Measurements from ENCODE around the gene APRT.
A peak's percentile ranks its signal among the peaks of the same experiment; 100 is the strongest.

APRT gene

DNA sequence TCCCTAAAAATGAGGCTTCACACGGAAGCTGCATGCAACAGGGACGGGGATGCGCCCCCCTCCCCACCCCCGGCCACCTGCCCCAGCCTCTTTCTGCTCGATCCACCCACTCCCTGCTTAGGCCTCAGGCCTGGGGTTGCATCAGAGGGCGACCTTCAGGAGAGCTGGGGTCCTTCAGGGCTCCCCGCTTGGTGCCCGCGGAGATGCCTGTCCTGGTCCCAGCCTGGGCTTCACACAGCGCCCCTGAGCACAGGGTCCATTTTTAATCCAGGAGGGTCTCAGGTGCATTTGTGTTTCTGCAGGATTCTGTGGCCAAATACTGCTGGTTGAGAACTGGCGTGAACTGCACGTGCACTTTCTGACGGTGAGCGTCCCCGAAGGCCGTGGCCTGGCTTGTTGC is 7.4 kb upstream of the APRT start:
- CTCF ChIA-PET = interaction anchor here (1.0 to 3.0 kb wide), 4 partner anchors 10 to 348 kb away, joined by 3 to 16 read pairs (median 4); partner anchors contain the start of genes GALNS and TRAPPC2L

DNA sequence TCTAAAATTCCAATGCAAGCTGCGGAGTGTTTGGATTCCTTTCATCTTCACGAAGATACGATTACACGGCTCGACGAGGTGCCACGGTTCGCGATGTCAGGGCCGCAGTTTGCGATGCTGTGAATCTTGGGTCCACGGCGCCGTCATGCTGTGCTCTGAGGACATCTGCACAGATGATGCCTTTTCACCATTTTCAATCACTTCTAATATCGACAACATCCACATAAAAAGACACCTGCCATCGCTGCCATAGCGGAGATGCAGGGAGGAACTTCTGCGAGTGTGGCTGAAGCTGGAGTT is 6.8 kb upstream of the APRT start:
- TF ChIP-seq, protein P1, sequence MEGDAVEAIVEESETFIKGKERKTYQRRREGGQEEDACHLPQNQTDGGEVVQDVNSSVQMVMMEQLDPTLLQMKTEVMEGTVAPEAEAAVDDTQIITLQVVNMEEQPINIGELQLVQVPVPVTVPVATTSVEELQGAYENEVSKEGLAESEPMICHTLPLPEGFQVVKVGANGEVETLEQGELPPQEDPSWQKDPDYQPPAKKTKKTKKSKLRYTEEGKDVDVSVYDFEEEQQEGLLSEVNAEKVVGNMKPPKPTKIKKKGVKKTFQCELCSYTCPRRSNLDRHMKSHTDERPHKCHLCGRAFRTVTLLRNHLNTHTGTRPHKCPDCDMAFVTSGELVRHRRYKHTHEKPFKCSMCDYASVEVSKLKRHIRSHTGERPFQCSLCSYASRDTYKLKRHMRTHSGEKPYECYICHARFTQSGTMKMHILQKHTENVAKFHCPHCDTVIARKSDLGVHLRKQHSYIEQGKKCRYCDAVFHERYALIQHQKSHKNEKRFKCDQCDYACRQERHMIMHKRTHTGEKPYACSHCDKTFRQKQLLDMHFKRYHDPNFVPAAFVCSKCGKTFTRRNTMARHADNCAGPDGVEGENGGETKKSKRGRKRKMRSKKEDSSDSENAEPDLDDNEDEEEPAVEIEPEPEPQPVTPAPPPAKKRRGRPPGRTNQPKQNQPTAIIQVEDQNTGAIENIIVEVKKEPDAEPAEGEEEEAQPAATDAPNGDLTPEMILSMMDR (IDR thresholded peaks at IDR 0.05; ENCODE audit: control extremely low read depth, extremely low read depth, low read depth, missing control alignments) = no peak
- POLR2A ChIA-PET = no interaction called here
- DNase-seq (ENCODE audit: extremely low spot score) = no peak
- CTCF ChIA-PET = interaction anchor here (0.7 to 3.0 kb wide), 3 partner anchors 13 to 349 kb away, joined by 3 to 16 read pairs (median 3); no protein-coding TSS in a partner anchor

More for the DNA sequence above, 7.4 kb upstream of the APRT start:
- TF ChIP-seq, protein P1 (IDR thresholded peaks at IDR 0.05; ENCODE audit: control extremely low read depth, extremely low read depth, low read depth, missing control alignments) = no peak
- no peak for DNase-seq (ENCODE audit: extremely low spot score)
- POLR2A ChIA-PET = no interaction called here

DNA sequence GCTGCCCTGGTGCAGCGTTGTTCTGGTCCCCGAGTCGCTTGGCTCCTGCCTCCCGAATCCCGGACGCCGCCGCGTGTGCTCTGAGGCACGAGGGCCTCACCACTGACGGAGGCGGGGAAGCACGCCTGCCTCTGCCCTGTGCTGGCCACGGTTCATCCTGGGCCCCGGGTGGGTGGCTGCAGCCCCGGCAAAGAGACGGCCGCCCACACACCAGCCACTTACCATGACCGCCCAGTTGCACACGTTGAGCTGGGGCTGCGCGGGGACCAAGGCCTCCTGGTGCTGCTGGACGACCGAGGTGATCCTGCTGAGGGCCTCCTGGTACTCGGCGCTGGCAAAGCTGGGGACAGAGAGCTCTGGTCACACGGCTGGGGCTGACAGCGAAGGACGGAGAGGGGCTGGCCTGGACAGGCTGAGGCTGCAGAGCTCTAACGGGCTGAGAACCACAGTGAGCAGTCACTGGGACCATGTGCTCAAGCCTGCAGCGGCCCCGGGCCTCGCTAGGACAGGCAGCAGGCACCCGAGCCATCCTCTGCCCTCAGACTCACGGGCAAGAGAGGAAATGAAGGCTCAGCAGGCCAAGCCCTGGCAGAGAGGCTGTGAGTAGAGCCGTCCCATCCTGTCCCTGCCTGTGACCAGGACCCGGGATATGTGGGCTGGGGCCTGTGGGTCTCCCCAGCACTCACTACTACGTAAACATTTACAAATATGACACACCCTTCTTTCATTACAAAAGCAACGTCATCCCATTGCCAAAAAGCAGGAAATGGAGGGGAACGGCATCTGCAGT is 6.3 kb upstream of the APRT start:
- TF ChIP-seq, protein P1 (IDR thresholded peaks at IDR 0.05; ENCODE audit: control extremely low read depth, extremely low read depth, low read depth, missing control alignments) = no peak
- no peak for DNase-seq (ENCODE audit: extremely low spot score)
- ChIA-PET POLR2A (no interaction called here), CTCF (interaction anchor here (0.7 to 3.0 kb wide), 9 partner anchors 12 to 398 kb away, joined by 3 to 16 read pairs (median 3); no protein-coding TSS in a partner anchor)

DNA sequence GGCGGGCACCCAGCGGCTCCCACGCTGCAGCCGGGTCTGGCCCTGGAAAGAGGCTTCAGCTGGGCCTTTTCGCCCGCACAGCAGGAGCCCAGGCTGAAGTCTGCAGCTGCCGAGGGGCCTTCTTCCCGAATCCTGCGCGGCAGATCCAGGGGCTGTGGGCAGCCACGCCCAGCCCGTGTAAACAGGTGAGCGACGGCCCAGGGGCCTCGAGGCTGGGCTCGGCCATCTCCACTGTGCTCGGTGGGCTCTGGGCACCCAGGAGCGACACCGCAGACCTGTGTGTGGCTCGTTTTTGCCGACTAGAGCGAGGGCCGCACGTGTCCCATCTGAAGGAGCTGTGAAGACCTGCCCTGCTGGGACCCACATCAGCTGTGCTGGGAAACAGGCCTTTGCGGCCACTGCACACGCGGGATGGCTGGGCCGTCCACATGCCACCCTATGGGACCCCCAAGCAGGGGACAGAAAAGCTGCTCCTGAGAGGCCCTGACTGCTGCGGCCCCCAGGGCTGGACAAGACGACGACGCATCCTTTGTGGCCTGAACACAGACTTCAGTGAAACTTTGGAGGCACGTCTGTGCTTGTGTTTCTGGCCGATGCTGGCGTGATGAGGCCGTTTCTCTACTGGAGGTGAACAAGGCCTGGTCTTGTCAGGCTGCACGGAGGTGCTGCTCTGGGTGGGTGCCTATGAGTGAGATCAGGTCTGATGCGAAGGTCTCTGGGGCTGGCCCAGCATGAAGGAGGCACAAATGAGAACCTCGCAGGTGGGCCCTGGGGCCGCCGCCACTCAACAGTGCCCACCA is 5.2 kb upstream of the APRT start:
- no peak for DNase-seq (ENCODE audit: extremely low spot score)
- CTCF ChIA-PET = interaction anchor here (0.8 to 3.0 kb wide), 8 partner anchors 12 to 399 kb away, joined by 3 to 16 read pairs (median 3); no protein-coding TSS in a partner anchor
- TF ChIP-seq, protein P1 (IDR thresholded peaks at IDR 0.05; ENCODE audit: control extremely low read depth, extremely low read depth, low read depth, missing control alignments) = no peak
- POLR2A ChIA-PET = no interaction called here

DNA sequence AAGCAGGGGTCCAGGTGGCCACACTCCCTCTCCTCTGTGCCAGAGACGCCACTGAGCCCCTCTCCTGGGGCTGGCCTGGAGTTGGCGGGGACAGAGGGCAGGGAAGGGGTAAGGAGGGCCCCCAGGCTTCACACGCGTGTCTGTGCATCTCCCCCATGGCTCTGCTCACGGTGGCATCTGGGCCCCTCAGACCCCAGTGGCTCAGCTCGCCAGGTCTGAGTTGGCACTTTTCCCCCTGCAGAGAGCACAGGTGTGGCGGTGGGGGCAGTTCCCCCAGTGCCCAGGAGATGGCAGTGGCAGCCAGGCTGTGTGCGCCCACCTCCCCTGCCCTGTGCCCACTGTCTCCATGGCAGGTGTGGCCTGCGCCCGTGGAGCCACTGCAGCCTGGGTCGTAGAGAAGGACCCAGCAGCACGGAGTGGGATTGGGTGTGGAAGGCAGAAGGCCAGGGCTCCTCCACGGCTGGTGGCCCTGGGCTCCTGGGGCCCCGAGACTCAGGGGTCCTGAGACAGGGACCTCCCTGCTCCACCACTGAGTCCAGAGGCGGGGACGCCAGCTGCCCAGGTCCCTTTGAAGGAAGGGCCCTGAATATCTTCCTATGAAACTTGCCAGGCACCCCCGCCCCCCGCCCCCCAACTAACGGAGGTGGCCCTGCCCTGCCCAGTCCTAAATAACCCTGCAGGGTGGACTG is 4.3 kb upstream of the APRT start:
- ChIA-PET CTCF (interaction anchor here (0.9 to 6.7 kb wide), 8 partner anchors 11 to 397 kb away, joined by 3 to 37 read pairs (median 4); partner anchors contain the start of genes GALNS and TRAPPC2L), POLR2A (no interaction called here)
- TF ChIP-seq, protein P1 (IDR thresholded peaks at IDR 0.05; ENCODE audit: control extremely low read depth, extremely low read depth, low read depth, missing control alignments) = peak; percentile 81
- peak; percentile 64 for DNase-seq (ENCODE audit: extremely low spot score)

DNA sequence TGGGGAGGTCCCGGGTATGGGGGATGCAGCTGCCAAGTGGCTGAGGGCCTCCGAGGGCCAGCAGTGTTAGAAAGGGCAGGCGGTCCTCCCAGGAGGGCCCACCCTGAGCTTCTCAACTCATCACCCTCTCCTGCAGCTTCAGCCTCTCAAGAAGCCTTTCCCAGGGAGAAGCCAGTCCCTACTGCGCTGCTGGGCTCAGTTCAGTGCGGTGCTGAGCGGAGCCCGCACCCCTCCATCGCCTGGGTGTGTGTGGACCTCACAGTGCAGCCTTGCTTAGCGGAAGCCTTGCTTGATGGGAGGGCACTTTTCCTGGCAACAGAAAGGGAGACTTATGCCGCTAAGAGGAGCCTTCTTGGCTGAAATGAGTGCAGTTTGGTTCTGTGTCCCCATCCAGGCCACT is 3.5 kb upstream of the APRT start:
- POLR2A ChIA-PET = no interaction called here
- CTCF ChIA-PET = interaction anchor here (0.9 to 6.7 kb wide), 7 partner anchors 40 to 398 kb away, joined by 3 to 37 read pairs (median 4); partner anchors contain the start of genes GALNS and TRAPPC2L
- no peak for DNase-seq (ENCODE audit: extremely low spot score)
- TF ChIP-seq, protein P1 (IDR thresholded peaks at IDR 0.05; ENCODE audit: control extremely low read depth, extremely low read depth, low read depth, missing control alignments) = no peak

Data from GM10248 (cell line).